22Rv1 (cell line): ENCODE results near the gene RRP9.

Experiments
- H3K27ac ChIP-seq: fragments of 450-650 bp; 2 replicates; pipeline ENCODE4 v1.5.1; 2017
- ZFX ChIP-seq: fragments of 450-650 bp; IDR thresholded peaks from 2 replicates; pipeline ENCODE4 v1.6.1; 2017; ENCODE audit warnings: antibody characterized with exemption, borderline replicate concordance
- TF ChIP-seq, protein P1 (sequence below): fragments of 450-650 bp; IDR thresholded peaks from 2 replicates; pipeline ENCODE4 v1.5.1; 2017; ENCODE audit warnings: mild to moderate bottlenecking

The RRP9 gene

GRCh38 chr3:51945031-51945840 lies 3.5 kb upstream of the RRP9 start:
- no peak overlapping the region for H3K27ac ChIP-seq
- TF ChIP-seq, protein P1, sequence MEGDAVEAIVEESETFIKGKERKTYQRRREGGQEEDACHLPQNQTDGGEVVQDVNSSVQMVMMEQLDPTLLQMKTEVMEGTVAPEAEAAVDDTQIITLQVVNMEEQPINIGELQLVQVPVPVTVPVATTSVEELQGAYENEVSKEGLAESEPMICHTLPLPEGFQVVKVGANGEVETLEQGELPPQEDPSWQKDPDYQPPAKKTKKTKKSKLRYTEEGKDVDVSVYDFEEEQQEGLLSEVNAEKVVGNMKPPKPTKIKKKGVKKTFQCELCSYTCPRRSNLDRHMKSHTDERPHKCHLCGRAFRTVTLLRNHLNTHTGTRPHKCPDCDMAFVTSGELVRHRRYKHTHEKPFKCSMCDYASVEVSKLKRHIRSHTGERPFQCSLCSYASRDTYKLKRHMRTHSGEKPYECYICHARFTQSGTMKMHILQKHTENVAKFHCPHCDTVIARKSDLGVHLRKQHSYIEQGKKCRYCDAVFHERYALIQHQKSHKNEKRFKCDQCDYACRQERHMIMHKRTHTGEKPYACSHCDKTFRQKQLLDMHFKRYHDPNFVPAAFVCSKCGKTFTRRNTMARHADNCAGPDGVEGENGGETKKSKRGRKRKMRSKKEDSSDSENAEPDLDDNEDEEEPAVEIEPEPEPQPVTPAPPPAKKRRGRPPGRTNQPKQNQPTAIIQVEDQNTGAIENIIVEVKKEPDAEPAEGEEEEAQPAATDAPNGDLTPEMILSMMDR = no peak
- no peak for TF ChIP-seq ZFX

DNA sequence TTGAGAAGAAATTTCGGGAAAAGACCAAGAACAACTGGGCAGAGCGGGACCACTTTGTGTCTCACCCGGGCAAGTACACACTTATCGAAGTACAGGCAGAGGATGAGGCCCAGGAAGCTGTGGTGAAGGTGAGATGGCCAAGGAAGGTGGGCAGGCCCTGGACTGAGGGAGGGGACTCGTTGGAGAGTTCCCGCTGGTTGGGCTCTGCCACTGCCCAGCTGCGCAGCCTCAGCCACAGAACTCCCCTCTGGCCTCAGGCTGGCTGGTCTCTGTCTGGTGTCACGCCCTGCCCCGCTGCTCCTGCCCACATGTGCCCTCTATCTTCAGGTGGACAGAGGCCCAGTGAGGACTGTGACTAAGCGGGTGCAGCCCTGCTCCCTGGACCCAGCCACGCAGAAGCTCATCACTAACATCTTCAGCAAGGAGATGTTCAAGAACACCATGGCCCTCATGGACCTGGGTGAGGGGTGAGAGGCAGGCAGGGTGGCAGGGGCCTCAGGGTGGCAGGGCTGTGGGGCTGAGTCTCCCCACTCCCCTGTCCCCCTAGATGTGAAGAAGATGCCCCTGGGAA lies 2.8 kb upstream of the RRP9 start:
- TF ChIP-seq, protein P1 = no peak
- TF ChIP-seq ZFX = no peak
- no peak overlapping the region for H3K27ac ChIP-seq

- no peak for TF ChIP-seq ZFX
- TF ChIP-seq, protein P1 = no peak
- H3K27ac ChIP-seq = peak overlapping the region; percentile 70; the same call in 1 of the 2 replicates
Observed at GRCh38 chr3:51943451-51944391, 2.0 kb upstream of the RRP9 start.

DNA sequence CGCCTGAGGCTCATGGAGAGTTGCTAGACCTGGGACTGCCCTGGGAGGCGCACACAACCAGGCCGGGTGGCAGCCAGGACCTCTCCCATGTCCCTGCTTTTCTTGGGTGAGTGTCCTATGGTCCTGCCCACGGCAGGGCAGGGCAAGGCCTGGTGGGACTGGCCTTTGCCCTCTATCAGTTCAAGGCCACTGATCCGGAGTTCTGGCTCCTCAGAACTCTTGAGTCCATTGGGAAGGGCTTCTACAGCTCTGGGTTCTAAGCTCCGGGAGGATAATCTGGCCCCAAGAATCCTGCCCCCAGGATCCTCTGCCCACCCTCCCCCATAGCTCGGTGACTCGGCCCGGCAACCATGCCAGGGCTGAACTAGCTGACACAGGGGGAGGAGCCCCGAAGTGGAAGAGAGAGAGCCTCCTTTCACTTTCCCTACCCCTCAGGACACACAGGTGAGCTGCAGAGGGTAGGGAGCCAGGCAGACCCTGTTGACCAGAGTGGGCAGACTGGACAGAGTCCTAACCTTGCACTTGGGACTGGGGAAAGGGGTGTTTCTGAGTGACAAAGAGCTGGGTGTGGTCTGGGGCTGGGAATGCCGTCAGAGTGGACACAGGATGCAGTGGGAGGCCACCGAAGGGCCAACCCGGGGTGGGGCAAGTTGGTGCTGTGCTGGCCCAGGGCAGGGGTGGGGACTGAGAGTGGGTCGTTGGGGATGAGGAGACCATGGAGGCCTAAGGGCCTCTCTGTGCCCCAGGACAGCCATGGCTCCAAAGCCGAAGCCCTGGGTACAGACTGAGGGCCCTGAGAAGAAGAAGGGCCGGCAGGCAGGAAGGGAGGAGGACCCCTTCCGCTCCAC lies 1.1 kb upstream of the RRP9 start:
- H3K27ac ChIP-seq = peak overlapping the region; percentile 70
- TF ChIP-seq, protein P1 = no peak
- no peak for TF ChIP-seq ZFX

DNA sequence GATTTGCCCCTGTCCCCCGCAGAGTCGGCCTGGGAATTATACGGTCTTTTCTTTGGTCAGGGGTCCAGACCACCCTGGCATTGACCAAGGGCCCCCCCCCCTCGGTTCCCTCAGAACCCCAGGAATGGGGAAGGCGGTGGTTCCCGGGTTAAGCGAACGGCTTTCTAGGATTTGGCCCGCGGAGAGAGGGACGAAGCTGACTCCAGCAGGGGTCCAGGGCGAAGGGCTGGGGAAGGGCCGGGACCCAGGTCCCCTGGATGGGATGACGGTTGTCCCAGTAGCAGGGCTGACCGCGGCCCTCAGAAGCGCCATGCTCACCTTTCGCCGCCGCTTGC lies 274 bp downstream of the RRP9 start:
- peak overlapping the region; percentile 70 for H3K27ac ChIP-seq
- TF ChIP-seq, protein P1 = no peak
- TF ChIP-seq ZFX = no peak

GRCh38 chr3:51940648-51941462 lies 849 bp downstream of the RRP9 start:
- no peak for TF ChIP-seq ZFX
- H3K27ac ChIP-seq = peak overlapping the region; percentile 70
